ENCODE measurements around the gene CBR1.
"Not testable (repeated sequence)": the region's sequence is repeated elsewhere in the genome, so short reads cannot be mapped to it uniquely, and the experiment has no call there.

Gene CBR1

DNA sequence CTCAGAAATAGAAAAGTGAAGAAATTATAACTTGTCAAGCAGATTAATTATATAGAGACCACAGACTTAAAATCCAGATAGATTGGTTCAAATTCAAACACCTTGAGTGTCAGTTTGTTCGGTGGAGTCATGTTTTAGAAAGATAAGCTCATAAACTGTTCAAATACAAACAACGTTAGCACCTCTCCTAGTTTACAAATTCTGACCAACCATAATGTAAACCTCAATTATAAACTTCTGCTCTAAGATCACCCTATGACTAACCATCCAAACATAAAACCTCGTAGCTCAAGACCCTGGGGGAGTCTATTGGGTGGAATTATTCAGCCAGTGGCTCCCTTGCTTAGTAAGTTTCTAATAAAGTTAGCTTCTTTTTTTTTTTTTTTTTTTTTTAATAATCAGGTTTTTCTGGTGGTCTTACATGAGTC is 12.4 kb downstream of the CBR1 start:
- no peak for DNase-seq

DNA sequence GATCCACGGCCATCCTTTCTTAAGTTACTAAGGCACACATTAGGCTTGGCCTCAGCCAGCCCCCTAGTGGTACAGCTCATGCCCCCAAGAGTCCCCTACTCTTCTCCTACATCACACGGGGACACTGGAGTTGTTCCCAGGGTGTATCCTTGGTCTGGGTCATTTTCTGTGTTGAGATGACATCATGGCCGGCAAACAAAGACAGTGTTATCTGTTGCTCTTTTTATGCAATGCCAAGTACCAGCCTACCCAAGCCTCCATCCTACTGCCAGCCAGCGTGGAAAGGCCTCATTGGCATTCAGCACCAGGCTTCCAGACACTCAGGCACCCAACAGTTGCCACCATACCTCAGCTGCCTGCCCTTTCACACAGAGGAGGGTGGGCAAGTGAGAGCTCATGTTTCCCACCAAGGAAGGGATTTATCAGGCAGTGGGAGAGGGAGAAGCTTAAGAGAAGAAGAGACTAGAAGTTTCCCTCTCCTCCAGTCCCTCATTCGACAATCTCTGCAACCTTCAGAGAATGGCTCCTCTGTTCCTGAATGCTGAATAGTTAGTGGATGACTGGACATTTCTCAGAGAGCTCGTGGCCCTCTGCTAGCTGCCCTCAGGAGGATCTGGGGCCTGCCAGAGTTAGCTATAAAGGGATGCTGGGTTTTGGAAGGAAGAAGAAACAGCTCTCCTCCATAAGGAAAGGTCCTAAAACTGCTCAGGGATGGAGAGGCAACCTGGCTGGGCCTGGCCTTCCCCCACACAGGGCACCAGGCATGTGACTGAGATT is 17.7 kb downstream of the CBR1 start:
- DNase-seq, result no peak

DNA sequence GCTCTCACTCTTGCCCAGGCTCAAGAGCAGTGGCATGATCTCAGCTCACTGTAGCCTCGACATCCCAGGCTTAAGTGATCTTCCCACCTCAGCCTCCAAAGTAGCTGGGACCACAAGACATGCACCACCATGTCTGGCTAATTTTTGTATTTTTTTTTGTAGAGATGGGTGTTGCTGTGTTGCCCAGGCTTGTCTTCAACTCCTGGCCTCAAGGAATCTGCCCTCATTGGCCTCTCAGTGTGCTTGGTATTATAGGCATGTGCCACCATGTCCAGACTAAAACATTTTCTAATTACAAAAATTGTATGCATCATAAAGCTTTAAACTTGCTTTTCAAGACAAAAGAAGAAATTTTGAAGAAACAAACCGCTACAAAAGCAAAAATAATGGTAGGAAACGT is 20.1 kb downstream of the CBR1 start:
- no peak for DNase-seq

DNA sequence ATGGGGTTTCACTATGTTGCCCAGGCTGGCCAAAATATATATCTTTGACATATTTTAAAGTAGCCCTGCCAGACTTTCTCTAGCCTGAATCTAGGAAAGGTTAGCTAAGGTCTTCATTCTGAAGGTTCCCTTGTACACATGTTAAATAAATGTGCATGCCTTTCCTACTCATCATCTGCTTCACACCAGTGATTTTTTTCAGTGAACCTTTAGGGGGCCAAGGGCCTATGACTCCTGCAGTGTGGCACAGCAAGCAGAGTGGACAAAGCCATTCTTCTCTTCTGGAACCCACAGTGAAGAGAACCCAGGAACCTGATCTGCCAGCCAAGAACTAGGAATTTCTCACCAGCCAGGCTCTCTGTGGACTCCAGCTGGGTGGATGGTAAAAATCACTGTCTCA is 22.9 kb downstream of the CBR1 start:
- no peak for DNase-seq

DNA sequence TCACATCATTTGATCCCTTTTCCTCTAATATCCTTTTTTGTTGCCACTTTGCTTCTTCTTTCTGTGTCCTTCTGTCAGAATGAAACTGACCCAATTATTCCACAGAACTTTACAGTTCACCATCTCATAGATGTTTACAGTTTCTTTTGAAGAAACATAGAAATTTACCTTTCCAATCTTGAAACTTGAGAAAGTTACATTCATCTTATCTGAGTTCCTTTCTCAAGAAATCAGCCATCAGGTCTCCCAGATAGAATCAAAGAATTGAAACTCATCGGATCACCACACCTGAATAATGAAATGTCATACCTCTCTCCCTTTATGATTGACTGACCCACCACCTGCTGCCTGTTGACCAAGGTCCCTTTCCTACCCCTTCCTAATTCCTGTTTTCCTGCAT is 23.7 kb downstream of the CBR1 start:
- no peak for DNase-seq

- DNase-seq, result no peak
Observed at GRCh38 chr21:36096398-36097290, 26.8 kb downstream of the CBR1 start.

GRCh38 chr21:36097427-36098181 is 27.8 kb downstream of the CBR1 start:
- no peak for DNase-seq

DNA sequence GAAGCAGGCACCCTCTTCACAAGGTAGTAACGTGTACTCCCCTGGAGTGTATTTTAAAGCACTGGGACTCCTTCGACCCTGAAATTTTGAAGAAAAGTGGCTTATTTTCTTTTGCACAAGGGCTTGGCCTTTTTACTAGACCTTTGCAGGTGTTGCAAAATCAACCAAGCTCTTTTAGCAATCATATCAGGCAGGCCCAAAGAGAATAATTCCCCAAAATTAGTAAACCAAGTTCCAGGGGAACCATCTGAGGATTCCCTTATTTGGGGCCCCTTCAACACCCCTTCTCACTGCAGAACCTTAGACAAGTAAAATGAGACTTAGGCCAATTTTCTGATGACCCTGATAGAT is 28.3 kb downstream of the CBR1 start:
- no peak for DNase-seq

DNA sequence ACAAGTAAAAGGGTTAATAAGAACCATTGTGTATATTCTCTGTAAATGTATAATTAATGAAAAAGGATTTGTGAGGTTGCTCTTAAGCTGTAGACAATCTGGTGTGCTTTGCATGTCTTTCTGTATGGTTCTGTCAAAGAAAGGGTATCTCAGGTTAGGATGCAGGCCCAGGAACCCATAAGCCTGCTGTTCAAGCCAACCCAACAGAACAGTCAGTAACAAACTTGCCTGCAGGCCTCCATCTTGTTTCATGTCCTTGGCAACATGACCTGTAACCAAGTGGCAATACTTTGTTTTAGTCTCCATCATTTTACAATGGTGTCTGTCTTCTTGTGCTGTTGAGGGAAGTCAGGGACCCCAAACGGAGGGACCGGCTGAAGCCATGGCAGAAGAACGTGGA is 29.2 kb downstream of the CBR1 start:
- DNase-seq, result no peak

- DNase-seq, result not testable (repeated sequence)
Observed at GRCh38 chr21:36099695-36100211, 29.9 kb downstream of the CBR1 start.

GRCh38 chr21:36100971-36101641 is 31.3 kb downstream of the CBR1 start:
- no peak for DNase-seq

DNA sequence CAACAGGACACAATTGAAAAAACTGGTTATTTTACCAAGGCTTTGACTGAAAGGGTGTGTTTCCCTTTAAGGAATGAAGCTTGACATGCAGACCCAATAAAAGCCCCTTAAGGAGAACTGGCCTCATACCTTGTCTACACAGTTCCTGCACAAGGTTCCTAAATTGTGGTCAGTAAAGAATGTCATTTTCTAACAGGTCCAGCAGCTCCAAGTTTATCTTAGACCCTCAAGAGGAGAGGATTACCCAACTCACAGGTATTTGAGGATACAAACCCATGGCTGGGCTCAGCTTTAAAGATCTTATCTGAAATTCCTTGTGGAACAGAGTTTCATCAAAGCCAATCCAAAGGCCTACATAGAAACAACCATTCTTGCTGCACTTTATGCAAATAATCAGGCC is 33.6 kb downstream of the CBR1 start:
- no peak for DNase-seq

DNA sequence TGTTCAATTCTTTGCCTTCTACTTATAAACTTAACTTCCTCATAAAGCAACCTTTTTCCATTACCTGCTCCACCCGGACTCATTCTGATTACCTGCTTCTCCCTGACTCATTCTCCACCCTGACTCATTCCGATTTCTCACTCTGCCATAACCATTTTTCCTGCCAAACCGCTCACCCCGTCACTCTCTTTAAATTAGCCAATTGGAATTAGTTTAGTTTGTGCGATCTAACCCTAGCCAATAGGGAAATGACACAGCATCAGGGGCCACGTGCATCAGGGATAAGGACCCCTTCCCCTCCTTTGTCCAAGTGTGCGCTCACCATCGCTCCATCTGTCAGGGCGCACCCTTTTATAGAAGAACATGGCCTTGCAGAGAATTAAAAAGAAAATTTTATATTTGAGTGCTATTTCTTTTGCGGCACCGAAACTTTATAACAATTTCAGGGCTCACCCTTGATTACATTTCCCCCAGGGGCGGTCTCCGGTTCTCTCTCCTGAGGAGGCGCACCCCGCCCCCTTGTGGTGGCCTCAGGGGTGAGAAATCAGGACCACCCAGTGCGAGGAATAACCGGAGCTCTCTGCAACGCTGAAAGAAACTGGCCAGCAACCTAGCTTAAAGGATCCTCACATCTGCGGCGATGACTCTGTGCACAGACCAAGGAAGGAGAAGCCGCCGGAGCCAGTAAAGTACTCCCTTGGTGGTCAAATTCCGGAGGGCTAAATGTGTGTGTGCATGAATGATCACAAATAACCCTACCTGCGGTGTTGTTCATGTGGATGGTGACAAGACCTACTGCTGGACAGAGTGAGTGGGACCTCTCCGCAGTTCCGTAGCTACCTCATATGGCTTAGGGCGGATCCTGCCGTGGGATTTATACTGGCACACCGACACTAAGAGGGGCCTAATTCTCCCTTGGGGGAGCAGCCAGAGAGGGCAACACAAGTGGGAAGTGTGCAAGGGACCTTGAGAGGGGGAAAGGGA is 34.8 kb downstream of the CBR1 start:
- DNase-seq, result no peak

DNA sequence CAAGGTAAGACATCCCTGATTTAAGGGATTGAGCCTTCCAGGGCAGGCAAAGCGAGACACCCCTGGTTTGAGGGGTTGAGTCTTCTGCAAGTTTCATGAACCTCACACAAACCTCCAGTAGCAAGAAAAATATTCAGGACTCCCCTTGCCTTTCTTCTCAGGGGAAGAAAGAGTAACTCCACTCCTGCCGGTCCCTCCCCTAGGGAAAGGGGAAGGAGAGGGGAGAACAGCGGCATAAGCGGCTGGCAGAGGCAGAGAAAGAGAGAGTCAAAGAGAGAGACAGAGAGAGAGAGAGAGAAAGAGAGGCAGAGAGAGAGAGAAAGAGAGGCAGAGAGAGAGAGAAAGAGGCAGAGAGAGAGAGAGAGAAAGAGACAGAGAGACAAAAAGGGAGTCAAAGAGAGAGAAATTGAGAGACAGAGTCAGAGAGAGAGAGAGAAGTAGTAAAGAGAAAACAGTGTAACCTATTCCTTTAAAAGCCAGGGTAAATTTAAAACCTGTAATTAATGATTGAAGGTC is 35.6 kb downstream of the CBR1 start:
- no peak for DNase-seq

DNA sequence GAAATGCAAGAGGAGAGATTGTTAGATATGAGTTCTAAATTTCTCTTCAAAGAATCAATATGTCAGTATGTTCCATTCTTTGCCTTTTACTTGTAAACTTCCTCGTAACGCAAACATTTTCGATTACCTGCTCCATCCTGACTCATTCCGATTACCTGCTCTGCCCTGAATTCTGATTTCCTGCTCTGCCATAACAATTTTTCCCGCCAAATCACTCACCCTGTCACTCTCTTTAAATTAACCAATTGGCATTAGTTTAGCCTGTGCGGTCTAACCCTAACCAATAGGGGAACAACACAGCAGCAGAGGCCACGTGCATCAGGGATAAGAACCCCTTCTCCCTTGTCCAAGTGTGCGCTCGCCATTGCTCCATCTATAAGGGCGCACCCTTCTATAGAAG is 40.0 kb downstream of the CBR1 start:
- no peak for DNase-seq

- no peak for DNase-seq
Observed at GRCh38 chr21:36111238-36111637, 41.4 kb downstream of the CBR1 start.

GRCh38 chr21:36113647-36114428 is 44.0 kb downstream of the CBR1 start:
- DNase-seq, result no peak

- no peak for DNase-seq
Observed at GRCh38 chr21:36115138-36115730, 45.4 kb downstream of the CBR1 start.

- DNase-seq, result no peak
Observed at GRCh38 chr21:36117286-36117741, 47.5 kb downstream of the CBR1 start.

Data from NCI-H510A (cell line).